Testis (tissue), 2 donors: ENCODE measurements around the gene KCNT2.

ENCODE experiments used
- CTCF ChIP-seq, 3 experiments: fragments of 450-650 bp in 2 of 3; fragments of 200-600 bp in 1 of 3; sonication (generic) in 1 of 3; IDR thresholded peaks; one replicate each; pipeline ENCODE4 v1.5.1; 2016 to 2019; ENCODE audit warnings: antibody characterized with exemption in 3 of 3, mild to moderate bottlenecking in 2 of 3, moderate library complexity in 1 of 3
- POLR2A ChIP-seq: fragments of 450-650 bp; IDR thresholded peaks from one replicate; pipeline ENCODE4 v1.6.1; 2017; ENCODE audit warnings: antibody characterized with exemption, mild to moderate bottlenecking, moderate library complexity

- TF ChIP-seq POLR2A (no peak), CTCF (IDR thresholded peaks at IDR 0.05) (no peak)
Measured at GRCh38 chr1:196405839-196406238, 202.4 kb downstream of the KCNT2 start.
